Measurements from ENCODE around the gene GCLC. TPM values are rescaled to one million over a fixed set of nuclear protein-coding genes. Genes with fewer than 3 reads are reported as not detected.

The GCLC gene
- 10 to 100 TPM; 16.2 to 30.8 TPM for total RNA-seq

DNA sequence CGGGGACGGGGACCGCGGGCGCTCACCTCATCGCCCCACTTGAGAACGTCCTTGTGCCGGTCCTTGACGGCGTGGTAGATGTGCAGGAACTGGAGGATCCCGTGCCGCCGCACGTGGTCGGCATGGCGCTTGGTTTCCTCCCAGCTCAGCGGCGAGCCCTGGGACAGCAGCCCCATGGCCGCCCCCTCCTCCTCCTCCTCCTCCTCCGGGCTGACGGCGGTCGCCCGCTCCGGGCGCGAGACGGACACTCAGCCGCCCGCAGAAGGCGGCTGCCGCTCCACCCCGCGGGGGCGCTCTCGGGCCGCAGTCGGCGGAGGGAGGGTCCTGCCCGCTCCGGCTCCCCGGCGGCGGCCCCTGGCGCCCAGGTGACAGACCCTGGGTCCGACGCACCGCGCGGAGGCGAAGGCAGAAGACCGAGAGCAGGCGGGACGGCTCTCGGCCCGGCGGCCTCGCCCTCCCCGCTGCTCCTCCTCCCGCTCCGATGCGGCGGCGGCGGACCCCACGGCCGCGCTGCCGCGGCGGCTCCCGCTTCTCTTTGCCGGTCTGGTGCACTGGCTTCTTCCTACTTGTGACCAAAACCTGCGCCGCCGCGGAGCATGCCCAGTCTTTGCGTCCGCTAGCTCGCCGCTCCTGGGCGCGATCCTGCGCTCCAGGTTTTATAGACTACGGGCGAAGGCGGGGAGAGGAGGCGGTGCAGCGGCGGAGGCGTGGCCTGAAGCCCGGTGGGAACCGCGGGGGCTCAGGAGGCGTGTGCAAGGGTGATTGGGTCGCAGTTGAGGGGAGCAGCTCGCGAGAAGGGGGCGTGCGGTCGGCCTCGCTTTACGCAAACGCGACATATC lies at the start of gene GCLC:
Gene GCLC (minus strand): TSS at position 632 of the 839 bp plus-strand sequence. CDS start 456 bp downstream, at position 176.
- peak within 1 kb of the TSS; percentile 61 to 88 for H3K27ac Mint-ChIP-seq
- peak; percentile 77 to 83 for ATAC-seq
- peaks cover 34 to 53% of the 10 kb centered on the region in 2 donors for H3K4me1 Mint-ChIP-seq (ENCODE audit: low read depth in 2 of 2)

DNA sequence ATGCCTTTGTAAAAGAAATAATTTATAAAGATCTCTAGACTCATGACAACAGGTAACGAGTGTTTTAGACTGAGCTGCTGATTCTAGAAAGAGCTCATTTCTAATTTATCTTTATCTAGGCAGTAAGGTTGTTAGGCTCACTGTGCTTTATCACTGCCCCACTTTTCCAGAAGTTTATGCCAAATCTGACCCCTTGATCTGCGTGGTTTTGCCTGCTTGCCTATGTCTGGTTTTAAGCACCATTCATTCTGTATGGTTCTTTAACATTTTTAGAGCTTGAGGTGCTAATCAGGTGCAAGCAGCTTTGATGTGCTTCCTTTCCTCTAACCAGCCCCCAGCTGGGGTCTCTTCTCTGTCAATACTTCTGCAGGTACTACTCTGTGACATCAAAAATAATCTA lies 49.7 kb upstream of the GCLC start:
- peaks cover 0 to 3% of the 10 kb centered on the region in 2 donors for H3K27me3 Mint-ChIP-seq
- H3K4me3 Mint-ChIP-seq, result no peak overlapping the region
- peaks cover 0 to 3% of the 10 kb centered on the region in 2 donors for H3K4me1 Mint-ChIP-seq (ENCODE audit: low read depth in 2 of 2)
- no peak overlapping the region for H3K27ac Mint-ChIP-seq
- DNase-seq (ENCODE audit: low spot score) (no peak), ATAC-seq (no peak)
- H3K36me3 Mint-ChIP-seq, result no peaks in the 10 kb centered on the region
- H3K9me3 Mint-ChIP-seq, result no peaks in the 10 kb centered on the region

More for the DNA sequence above, at the start of gene GCLC:
- H3K9me3 Mint-ChIP-seq, result no peaks in the 10 kb centered on the region
- peak; percentile 94 for DNase-seq (ENCODE audit: low spot score)
- peak within 1 kb of the TSS; percentile 97 for H3K4me3 Mint-ChIP-seq
- H3K36me3 Mint-ChIP-seq, result no peaks in the 10 kb centered on the region
- H3K27me3 Mint-ChIP-seq, result no peaks in the 10 kb centered on the region

DNA sequence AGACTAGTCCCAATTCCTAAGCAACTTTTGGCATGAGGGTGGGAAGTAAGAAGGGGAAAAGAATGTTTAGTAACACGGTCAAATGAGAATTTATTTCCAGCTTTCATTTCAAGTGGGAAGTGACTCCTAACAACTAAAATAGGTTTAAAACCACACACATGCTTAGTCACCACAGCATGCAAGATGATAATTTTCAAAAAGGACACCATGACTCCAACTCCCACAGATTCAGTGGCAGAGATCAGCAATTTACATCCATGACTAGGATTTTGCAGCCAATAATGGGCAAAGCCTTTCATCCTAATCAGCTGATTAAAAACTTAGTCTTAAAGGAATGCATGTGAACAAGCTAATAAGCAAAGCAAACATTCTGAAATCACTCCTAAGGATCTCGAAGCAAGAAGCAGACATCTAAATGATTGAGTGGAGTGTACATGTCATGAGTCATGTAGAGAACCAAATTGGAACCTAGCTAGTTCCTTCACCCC lies 48.1 kb upstream of the GCLC start:
- ATAC-seq (no peak), DNase-seq (ENCODE audit: low spot score) (no peak)
- Mint-ChIP-seq H3K4me1 (ENCODE audit: low read depth in 2 of 2) (peaks cover 0 to 3% of the 10 kb centered on the region in 2 donors), H3K36me3 (no peaks in the 10 kb centered on the region), H3K27me3 (peaks cover 0 to 3% of the 10 kb centered on the region in 2 donors), H3K9me3 (no peaks in the 10 kb centered on the region), H3K27ac (no peak overlapping the region), H3K4me3 (no peak overlapping the region)

DNA sequence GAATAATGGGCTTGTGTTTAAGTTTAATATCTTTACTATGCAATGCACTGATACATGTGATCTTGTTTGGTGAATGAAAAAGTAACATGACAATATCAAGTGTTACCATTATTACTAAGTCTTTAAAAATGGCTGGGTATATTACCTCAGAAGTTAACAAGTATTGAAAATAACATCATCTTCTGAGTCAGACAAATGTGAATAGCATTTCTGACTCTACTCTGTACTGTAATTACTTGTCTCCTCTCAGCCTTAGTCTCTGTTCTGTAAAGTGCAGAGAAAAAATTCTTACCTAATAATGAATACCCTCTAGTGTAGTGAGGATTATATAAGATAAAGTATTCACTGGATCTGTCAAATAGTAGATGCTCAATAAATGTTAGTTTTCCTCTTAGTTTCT lies 47.0 kb upstream of the GCLC start:
- H3K9me3 Mint-ChIP-seq, result no peaks in the 10 kb centered on the region
- peaks cover 0 to 3% of the 10 kb centered on the region in 2 donors for H3K4me1 Mint-ChIP-seq (ENCODE audit: low read depth in 2 of 2)
- DNase-seq (ENCODE audit: low spot score), result no peak
- H3K27me3 Mint-ChIP-seq, result peaks cover 0 to 3% of the 10 kb centered on the region in 2 donors
- ATAC-seq, result peak in 1 of 2 donors; percentile 51
- H3K27ac Mint-ChIP-seq, result no peak overlapping the region
- H3K4me3 Mint-ChIP-seq, result no peak overlapping the region
- H3K36me3 Mint-ChIP-seq, result no peaks in the 10 kb centered on the region

DNA sequence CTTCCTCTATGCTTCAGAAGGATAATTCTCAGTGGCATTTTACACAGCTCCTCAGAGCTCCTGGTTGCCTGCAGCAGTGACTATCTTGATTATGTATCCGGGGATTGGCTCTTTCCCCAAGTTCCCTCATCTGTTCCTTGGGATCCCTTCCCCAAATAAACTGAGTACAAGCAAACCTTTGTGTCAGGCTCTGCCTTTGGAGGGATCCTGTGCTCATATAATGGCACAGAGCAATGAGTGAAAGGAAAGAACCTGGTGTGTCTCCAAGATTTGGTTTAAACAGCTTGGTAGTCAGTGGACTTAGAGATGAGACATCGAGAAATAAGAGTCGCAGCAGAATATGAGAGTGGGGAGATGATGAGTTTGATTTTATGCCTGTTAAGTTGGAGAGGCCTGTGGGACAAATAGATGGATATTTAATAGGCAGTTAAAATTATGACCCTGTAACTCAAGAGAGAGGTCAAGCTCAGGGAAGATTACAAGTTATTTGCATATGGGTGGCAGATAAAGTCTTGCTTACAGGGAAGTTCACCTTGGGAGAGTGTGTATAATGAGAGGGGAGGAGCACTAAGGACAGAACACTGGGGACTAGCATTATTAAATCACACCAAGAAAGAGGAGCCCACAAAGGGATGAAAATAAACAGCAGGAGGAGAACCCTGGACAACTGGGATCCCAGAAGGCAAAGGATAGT lies 44.1 kb upstream of the GCLC start:
- no peak for DNase-seq (ENCODE audit: low spot score)
- peaks cover 0 to 3% of the 10 kb centered on the region in 2 donors for H3K4me1 Mint-ChIP-seq (ENCODE audit: low read depth in 2 of 2)
- no peak overlapping the region for H3K4me3 Mint-ChIP-seq
- H3K36me3 Mint-ChIP-seq, result no peaks in the 10 kb centered on the region
- ATAC-seq, result no peak
- H3K9me3 Mint-ChIP-seq, result no peaks in the 10 kb centered on the region
- H3K27me3 Mint-ChIP-seq, result peaks cover 2 to 9% of the 10 kb centered on the region in 2 donors
- H3K27ac Mint-ChIP-seq, result no peak overlapping the region

DNA sequence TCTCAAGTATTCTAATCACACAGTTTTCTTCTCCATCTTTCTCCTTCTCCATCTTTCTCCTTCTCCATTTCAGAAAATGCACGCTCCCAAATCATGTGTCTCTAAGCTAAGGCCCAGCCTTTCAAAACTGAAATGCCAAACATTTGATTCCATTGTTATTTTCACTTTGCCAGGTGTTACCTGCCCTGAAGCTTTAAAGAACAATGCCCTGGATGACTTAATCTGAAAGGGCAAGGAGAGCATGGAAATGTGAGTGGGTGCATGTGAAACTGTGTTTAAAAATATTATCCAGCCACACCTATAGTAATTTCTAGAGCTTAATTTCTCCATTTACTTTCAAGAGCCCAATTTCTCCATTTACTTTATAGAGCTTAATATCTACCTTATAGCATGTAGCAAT lies 42.4 kb upstream of the GCLC start:
- H3K4me3 Mint-ChIP-seq, result no peak overlapping the region
- no peak for DNase-seq (ENCODE audit: low spot score)
- peaks cover 0 to 9% of the 10 kb centered on the region in 2 donors for H3K27me3 Mint-ChIP-seq
- no peak overlapping the region for H3K27ac Mint-ChIP-seq
- ATAC-seq, result no peak
- H3K36me3 Mint-ChIP-seq, result no peaks in the 10 kb centered on the region
- H3K9me3 Mint-ChIP-seq, result no peaks in the 10 kb centered on the region
- H3K4me1 Mint-ChIP-seq (ENCODE audit: low read depth in 2 of 2), result no peaks in the 10 kb centered on the region

DNA sequence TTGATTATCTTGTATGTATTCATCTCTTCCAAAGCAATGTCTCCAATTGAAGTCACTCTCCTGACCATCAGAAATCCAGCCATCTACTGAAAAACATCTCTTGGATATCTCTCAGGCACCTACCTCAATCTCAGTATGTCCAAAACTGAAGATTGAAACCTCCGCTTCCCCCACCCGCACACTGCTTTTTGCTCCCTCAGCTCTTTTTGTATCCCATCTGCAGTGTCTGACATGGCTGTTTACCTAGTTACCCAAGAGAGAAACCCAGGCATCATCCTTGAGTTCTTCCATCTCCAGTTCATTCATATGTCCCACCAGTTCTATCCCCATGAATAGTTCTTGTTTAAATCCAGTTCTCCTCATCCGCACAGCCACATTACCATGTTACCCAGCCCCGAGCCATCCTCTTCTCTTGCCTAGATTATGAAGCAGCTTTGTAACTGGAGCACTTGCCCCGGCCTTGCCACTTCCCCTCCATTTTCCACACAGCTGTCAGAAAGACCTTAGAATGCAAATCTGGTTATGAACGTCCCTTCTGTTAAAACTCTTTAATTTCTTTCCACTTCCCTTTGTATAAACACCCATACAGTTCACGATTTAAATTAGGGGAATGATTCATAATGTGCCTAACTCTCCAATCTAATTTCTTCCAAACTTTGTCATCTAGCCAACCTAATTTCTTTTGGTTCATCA lies 40.5 kb upstream of the GCLC start:
- no peaks in the 10 kb centered on the region for H3K36me3 Mint-ChIP-seq
- H3K9me3 Mint-ChIP-seq, result no peaks in the 10 kb centered on the region
- H3K27ac Mint-ChIP-seq, result no peak overlapping the region
- H3K4me1 Mint-ChIP-seq (ENCODE audit: low read depth in 2 of 2), result no peaks in the 10 kb centered on the region
- peaks cover 0 to 9% of the 10 kb centered on the region in 2 donors for H3K27me3 Mint-ChIP-seq
- DNase-seq (ENCODE audit: low spot score) (no peak), ATAC-seq (no peak)
- H3K4me3 Mint-ChIP-seq, result no peak overlapping the region

DNA sequence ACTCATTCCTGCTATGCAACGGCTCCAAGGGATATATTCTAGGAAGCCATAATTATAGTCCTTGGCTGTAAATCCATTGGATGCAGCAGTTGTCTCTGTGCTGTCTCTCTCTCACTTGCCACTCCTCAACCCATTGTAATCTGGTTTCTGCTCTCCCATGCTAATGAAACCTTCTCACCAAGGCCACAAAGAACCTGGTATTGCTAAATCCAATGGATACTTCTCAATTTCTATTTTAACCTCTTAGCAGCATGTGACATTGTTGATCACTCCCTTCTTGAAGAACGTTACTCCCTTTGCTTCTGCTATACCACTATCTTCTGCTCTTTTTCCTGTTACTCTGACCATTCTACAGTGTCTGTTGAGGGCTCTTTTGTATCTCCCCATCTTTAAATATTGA lies 39.8 kb upstream of the GCLC start:
- peaks cover 0 to 9% of the 10 kb centered on the region in 2 donors for H3K27me3 Mint-ChIP-seq
- H3K27ac Mint-ChIP-seq, result no peak overlapping the region
- no peaks in the 10 kb centered on the region for H3K36me3 Mint-ChIP-seq
- ATAC-seq, result no peak
- H3K4me1 Mint-ChIP-seq (ENCODE audit: low read depth in 2 of 2), result no peaks in the 10 kb centered on the region
- no peak for DNase-seq (ENCODE audit: low spot score)
- H3K9me3 Mint-ChIP-seq, result no peaks in the 10 kb centered on the region
- no peak overlapping the region for H3K4me3 Mint-ChIP-seq

DNA sequence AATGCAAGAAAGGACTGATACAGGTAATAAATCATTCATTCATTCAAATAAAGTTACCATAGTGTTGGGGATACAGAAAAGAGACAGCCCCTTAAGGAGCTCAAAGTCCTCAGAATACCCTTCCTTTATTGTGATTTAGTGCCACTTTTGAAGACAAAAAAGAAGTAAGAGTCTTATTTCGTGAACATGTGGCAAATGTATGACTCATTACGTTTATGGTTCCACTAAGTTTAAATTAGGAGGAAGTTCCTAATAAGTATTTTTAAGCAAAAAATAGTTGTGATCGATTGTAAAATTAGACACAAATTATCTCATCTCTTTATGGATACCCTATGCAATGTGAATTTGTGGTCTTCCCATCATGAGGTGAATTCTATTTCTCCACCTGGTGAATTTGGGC lies 38.5 kb upstream of the GCLC start:
- ATAC-seq (no peak), DNase-seq (ENCODE audit: low spot score) (no peak)
- Mint-ChIP-seq H3K36me3 (no peaks in the 10 kb centered on the region), H3K9me3 (no peaks in the 10 kb centered on the region), H3K27ac (no peak overlapping the region), H3K4me3 (no peak overlapping the region), H3K4me1 (ENCODE audit: low read depth in 2 of 2) (no peaks in the 10 kb centered on the region), H3K27me3 (peaks cover 0 to 9% of the 10 kb centered on the region in 2 donors)

DNA sequence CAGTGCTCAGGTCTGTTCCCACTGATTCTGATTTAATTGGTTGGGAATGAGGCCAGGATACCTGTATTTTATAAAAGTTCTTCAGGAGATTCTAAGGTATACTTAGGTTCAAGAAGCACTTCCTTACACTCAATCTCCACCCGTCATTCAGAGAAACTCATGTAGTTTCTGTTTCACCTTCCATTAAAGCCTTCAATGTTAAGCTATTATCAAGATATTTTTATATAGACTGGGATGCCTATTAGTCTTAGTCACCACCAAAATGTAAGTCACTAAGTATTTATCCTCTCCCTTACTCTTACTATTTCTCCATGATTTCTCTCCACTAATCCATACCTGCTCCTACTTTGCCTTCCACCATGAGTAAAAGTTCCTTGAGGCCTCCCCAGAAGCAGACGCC lies 38.1 kb upstream of the GCLC start:
- peaks cover 0 to 9% of the 10 kb centered on the region in 2 donors for H3K27me3 Mint-ChIP-seq
- H3K9me3 Mint-ChIP-seq, result no peaks in the 10 kb centered on the region
- ATAC-seq (no peak), DNase-seq (ENCODE audit: low spot score) (no peak)
- no peaks in the 10 kb centered on the region for H3K4me1 Mint-ChIP-seq (ENCODE audit: low read depth in 2 of 2)
- no peak overlapping the region for H3K4me3 Mint-ChIP-seq
- H3K36me3 Mint-ChIP-seq, result no peaks in the 10 kb centered on the region
- H3K27ac Mint-ChIP-seq, result no peak overlapping the region

DNA sequence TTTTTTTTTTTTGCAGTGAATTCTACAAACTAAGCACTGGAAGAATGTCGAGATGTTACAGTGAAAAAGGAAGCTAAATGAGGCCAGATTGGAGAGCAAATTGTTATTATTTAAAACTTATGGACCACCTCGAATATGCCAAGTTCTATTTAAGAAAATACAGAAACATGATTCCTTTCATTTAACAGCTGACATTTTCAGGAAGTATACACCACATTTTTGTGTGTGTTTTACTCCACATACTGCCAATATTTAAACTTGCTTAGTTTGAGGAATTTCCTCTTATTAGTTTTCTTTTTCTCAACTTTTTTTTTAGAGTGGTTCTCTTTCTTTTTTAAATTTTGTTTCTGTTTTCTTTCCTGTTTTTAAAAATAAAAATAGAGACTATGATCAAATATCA lies 37.0 kb upstream of the GCLC start:
- H3K9me3 Mint-ChIP-seq, result no peaks in the 10 kb centered on the region

DNA sequence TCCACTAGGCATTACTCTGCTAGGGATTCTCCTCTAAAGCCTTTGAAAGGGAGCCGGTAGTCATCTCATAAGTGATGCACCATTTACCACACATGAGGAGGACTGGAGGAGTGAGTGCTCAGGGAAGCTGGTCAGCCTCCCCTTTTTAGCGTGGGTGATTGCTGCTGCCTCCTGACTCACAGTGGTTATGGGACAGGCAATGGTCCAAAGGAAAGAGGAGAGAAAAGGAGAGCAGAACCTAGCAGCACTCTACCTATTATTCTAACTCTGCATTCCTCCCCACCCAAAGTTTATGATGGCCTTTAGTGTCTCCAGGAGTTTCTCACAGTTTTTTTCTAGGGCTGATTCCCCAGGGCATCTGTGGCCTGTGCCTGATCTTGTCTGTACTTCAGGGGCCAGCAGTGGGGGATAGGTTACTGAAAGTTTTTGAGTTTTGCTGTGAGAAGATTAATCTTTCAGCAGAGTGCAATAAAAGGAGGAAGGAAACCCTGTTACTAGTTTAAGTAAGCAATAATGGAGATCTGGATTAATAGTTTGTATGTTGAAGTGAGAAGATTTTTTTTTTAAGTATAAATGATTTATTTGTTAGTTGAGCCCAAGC lies 36.4 kb upstream of the GCLC start:
- no peak overlapping the region for H3K27ac Mint-ChIP-seq
- H3K4me3 Mint-ChIP-seq, result no peak overlapping the region
- H3K36me3 Mint-ChIP-seq, result no peaks in the 10 kb centered on the region
- H3K9me3 Mint-ChIP-seq, result no peaks in the 10 kb centered on the region
- DNase-seq (ENCODE audit: low spot score) (no peak), ATAC-seq (no peak)
- peaks cover 0 to 9% of the 10 kb centered on the region in 2 donors for H3K27me3 Mint-ChIP-seq
- H3K4me1 Mint-ChIP-seq (ENCODE audit: low read depth in 2 of 2), result no peaks in the 10 kb centered on the region

More for the DNA sequence above, 37.0 kb upstream of the GCLC start:
- Mint-ChIP-seq H3K4me1 (ENCODE audit: low read depth in 2 of 2) (no peaks in the 10 kb centered on the region), H3K27me3 (peaks cover 0 to 9% of the 10 kb centered on the region in 2 donors), H3K27ac (no peak overlapping the region), H3K36me3 (no peaks in the 10 kb centered on the region), H3K4me3 (no peak overlapping the region)
- ATAC-seq, result no peak
- no peak for DNase-seq (ENCODE audit: low spot score)

DNA sequence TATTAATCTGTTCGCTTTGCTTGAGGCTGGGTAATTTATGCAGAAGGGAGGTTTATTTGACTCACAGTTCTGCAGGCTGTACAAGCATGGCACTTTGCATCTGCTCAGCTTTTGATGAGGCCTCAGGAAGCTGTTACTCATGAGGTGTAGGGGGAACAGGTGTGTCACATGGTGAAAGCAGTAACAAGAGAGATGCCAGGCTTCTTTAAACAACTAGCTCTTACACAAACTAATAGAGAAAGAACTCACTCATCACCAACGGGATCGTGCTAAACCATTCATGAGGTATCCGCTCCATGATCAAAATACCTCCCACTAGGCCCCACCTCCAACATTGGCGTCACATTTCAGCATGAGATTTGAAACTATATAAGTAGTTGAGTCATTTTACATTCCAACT lies 34.4 kb upstream of the GCLC start:
- DNase-seq (ENCODE audit: low spot score), result no peak
- no peak overlapping the region for H3K4me3 Mint-ChIP-seq
- no peaks in the 10 kb centered on the region for H3K36me3 Mint-ChIP-seq
- no peak for ATAC-seq
- no peaks in the 10 kb centered on the region for H3K9me3 Mint-ChIP-seq
- no peaks in the 10 kb centered on the region for H3K4me1 Mint-ChIP-seq (ENCODE audit: low read depth in 2 of 2)
- H3K27me3 Mint-ChIP-seq, result no peaks in the 10 kb centered on the region
- H3K27ac Mint-ChIP-seq, result no peak overlapping the region

Measured in natural killer cell treated with Interleukin-12 subunit alpha and Interleukin-12 subunit beta and Interleukin-15 and Interleukin-18, amount 100 ng/mL, for 72 hours (primary cell).